HEK293 (cell line): Measurements from ENCODE around the gene ADGRD1.

Source experiments
- CTCF ChIA-PET: fragments of 350-600 bp; formaldehyde crosslinking; extraction: SDS; loops from one replicate; lab custom pipeline; 2021; ENCODE audit warnings: antibody characterized with exemption; lab: Yijun Ruan, JAX
- POLR2A ChIA-PET: fragments of 300-600 bp; formaldehyde crosslinking; extraction: SDS; loops from one replicate; lab custom pipeline; 2020; ENCODE audit warnings: antibody characterized with exemption, inconsistent platforms; lab: Yijun Ruan, JAX
- H3K27ac ChIP-seq: fragments of 200-500 bp; sonication (Bioruptor generic); 2 replicates; pipeline ENCODE4 v1.5.1; 2014; ENCODE audit warnings: low read depth, low read length, control low read depth, inconsistent platforms; ENCODE audit errors: extremely low read depth
- H3K36me3 ChIP-seq, 2 experiments: fragments of 200-500 bp in 1 of 2; sonication (Bioruptor generic) in 1 of 2; 1 replicate in 1 of 2; 2 replicates in 1 of 2; pipeline ENCODE4 v1.5.1; 2014 to 2017; ENCODE audit warnings: inconsistent platforms in 2 of 2, low read length in 2 of 2; ENCODE audit not compliant: control insufficient read depth in 2 of 2, insufficient read depth in 1 of 2
- H3K4me1 ChIP-seq: fragments of 200-500 bp; sonication (Bioruptor generic); 2 replicates; pipeline ENCODE4 v1.5.1; 2014; ENCODE audit warnings: mild to moderate bottlenecking, low read length, inconsistent platforms; ENCODE audit not compliant: control insufficient read depth, insufficient read depth
- H3K4me3 ChIP-seq: 2 replicates; pipeline ENCODE4 v1.5.1; 2011; ENCODE audit warnings: low read depth, mild to moderate bottlenecking, control low read depth, low read length, moderate library complexity
- H3K9me3 ChIP-seq: fragments of 200-500 bp; sonication (Bioruptor generic); 2 replicates; pipeline ENCODE4 v1.5.1; 2014; ENCODE audit warnings: low read depth, low read length, inconsistent platforms; ENCODE audit not compliant: control insufficient read depth, insufficient read depth
- EGR2 ChIP-seq: fragments of 450-650 bp; formaldehyde crosslinking; IDR thresholded peaks from 2 replicates; pipeline ENCODE4 v1.5.1; 2016; ENCODE audit warnings: low read depth, missing biosample characterization, missing genetic modification characterization
- GLIS1 ChIP-seq: fragments of 450-650 bp; formaldehyde crosslinking; IDR thresholded peaks from 2 replicates; pipeline ENCODE4 v1.5.1; 2016; ENCODE audit warnings: missing biosample characterization, missing genetic modification characterization
- GLIS2 ChIP-seq: fragments of 450-650 bp; formaldehyde crosslinking; IDR thresholded peaks from 2 replicates; pipeline ENCODE4 v1.5.1; 2016; ENCODE audit warnings: missing biosample characterization, missing genetic modification characterization
- HOXC10 ChIP-seq: sonication (generic); formaldehyde crosslinking; IDR thresholded peaks from 2 replicates; pipeline ENCODE4 v1.8.1; 2023; ENCODE audit warnings: mild to moderate bottlenecking, missing genetic modification reagents
- HOXD13 ChIP-seq: sonication (generic); formaldehyde crosslinking; IDR thresholded peaks from 2 replicates; pipeline ENCODE4 v1.8.0; 2022; ENCODE audit warnings: missing genetic modification reagents, borderline replicate concordance
- KLF16 ChIP-seq: fragments of 450-650 bp; formaldehyde crosslinking; IDR thresholded peaks from 2 replicates; pipeline ENCODE4 v1.5.1; 2017; ENCODE audit warnings: missing biosample characterization, missing genetic modification characterization
- MYNN ChIP-seq: fragments of 450-650 bp; formaldehyde crosslinking; IDR thresholded peaks from 2 replicates; pipeline ENCODE4 v1.5.1; 2016; ENCODE audit warnings: missing biosample characterization, missing genetic modification characterization, borderline replicate concordance
- PRDM10 ChIP-seq: fragments of 450-650 bp; formaldehyde crosslinking; IDR thresholded peaks from 2 replicates; pipeline ENCODE4 v1.5.1; 2016; ENCODE audit warnings: missing biosample characterization, missing genetic modification characterization
- SP2 ChIP-seq: fragments of 450-650 bp; formaldehyde crosslinking; IDR thresholded peaks from 2 replicates; pipeline ENCODE4 v1.5.1; 2016; ENCODE audit warnings: missing biosample characterization, missing genetic modification characterization
- WT1 ChIP-seq: fragments of 450-650 bp; formaldehyde crosslinking; IDR thresholded peaks from 2 replicates; pipeline ENCODE4 v1.5.1; 2016; ENCODE audit warnings: missing biosample characterization, missing genetic modification characterization
- ZFHX2 ChIP-seq: fragments of 450-650 bp; formaldehyde crosslinking; conservative IDR thresholded peaks from 2 replicates; pipeline ENCODE4 v1.5.1; 2016; ENCODE audit warnings: missing biosample characterization, missing genetic modification characterization
- ZNF121 ChIP-seq: fragments of 450-650 bp; formaldehyde crosslinking; IDR thresholded peaks from 2 replicates; pipeline ENCODE4 v1.5.1; 2016; ENCODE audit warnings: missing biosample characterization, missing genetic modification characterization
- ZNF138 ChIP-seq: fragments of 450-650 bp; formaldehyde crosslinking; IDR thresholded peaks from 2 replicates; pipeline ENCODE4 v1.5.1; 2016; ENCODE audit warnings: missing biosample characterization, missing genetic modification characterization, borderline replicate concordance
- ZNF148 ChIP-seq: fragments of 450-650 bp; formaldehyde crosslinking; IDR thresholded peaks from 2 replicates; pipeline ENCODE4 v1.5.0; 2017; ENCODE audit warnings: missing biosample characterization, missing genetic modification characterization, borderline replicate concordance
- ZNF157 ChIP-seq: fragments of 450-650 bp; formaldehyde crosslinking; IDR thresholded peaks from 2 replicates; pipeline ENCODE4 v1.5.1; 2016; ENCODE audit warnings: missing biosample characterization, missing genetic modification characterization
- ZNF175 ChIP-seq: fragments of 450-650 bp; formaldehyde crosslinking; IDR thresholded peaks from 2 replicates; pipeline ENCODE4 v1.5.1; 2016; ENCODE audit warnings: missing biosample characterization, missing genetic modification characterization
- ZNF350 ChIP-seq: fragments of 450-650 bp; formaldehyde crosslinking; IDR thresholded peaks from 2 replicates; pipeline ENCODE4 v1.5.0; 2017; ENCODE audit warnings: missing biosample characterization, mild to moderate bottlenecking, missing genetic modification characterization
- ZNF416 ChIP-seq: fragments of 450-650 bp; formaldehyde crosslinking; IDR thresholded peaks from 2 replicates; pipeline ENCODE4 v1.5.1; 2016; ENCODE audit warnings: missing biosample characterization, missing genetic modification characterization
- ZNF433 ChIP-seq: fragments of 450-650 bp; formaldehyde crosslinking; IDR thresholded peaks from 2 replicates; pipeline ENCODE4 v1.5.1; 2016; ENCODE audit warnings: missing biosample characterization, missing genetic modification characterization, low read depth
- ZNF548 ChIP-seq: fragments of 450-650 bp; formaldehyde crosslinking; IDR thresholded peaks from 2 replicates; pipeline ENCODE4 v1.5.1; 2016; ENCODE audit warnings: missing biosample characterization, missing genetic modification characterization
- ZNF561 ChIP-seq: fragments of 450-650 bp; IDR thresholded peaks from 2 replicates; pipeline ENCODE4 v1.5.1; 2018; ENCODE audit warnings: missing biosample characterization, missing genetic modification characterization, borderline replicate concordance
- ZNF610 ChIP-seq: fragments of 450-650 bp; formaldehyde crosslinking; IDR thresholded peaks from 2 replicates; pipeline ENCODE4 v1.5.1; 2016; ENCODE audit warnings: missing biosample characterization, missing genetic modification characterization, borderline replicate concordance
- ZNF623 ChIP-seq: fragments of 450-650 bp; formaldehyde crosslinking; IDR thresholded peaks from 2 replicates; pipeline ENCODE4 v1.5.1; 2016; ENCODE audit warnings: missing biosample characterization, missing genetic modification characterization
- ZNF626 ChIP-seq: fragments of 450-650 bp; sonication (Bioruptor Pico); formaldehyde crosslinking; IDR thresholded peaks from 2 replicates; pipeline ENCODE4 v1.5.1; 2018; ENCODE audit warnings: missing biosample characterization, missing genetic modification characterization, inconsistent platforms
- ZNF830 ChIP-seq: fragments of 450-650 bp; IDR thresholded peaks from 2 replicates; pipeline ENCODE4 v1.5.0; 2018; ENCODE audit warnings: missing biosample characterization, missing genetic modification characterization, low read depth, mild to moderate bottlenecking, moderate library complexity
- ZNF837 ChIP-seq: fragments of 450-650 bp; formaldehyde crosslinking; IDR thresholded peaks from 2 replicates; pipeline ENCODE4 v1.5.1; 2016; ENCODE audit warnings: missing biosample characterization, missing genetic modification characterization

The ADGRD1 gene

GRCh38 chr12:131063960-131064359 is 110.3 kb downstream of the ADGRD1 start:
- POLR2A ChIA-PET = no interaction called here

GRCh38 chr12:131065279-131065678 is 111.6 kb downstream of the ADGRD1 start:
- Histone ChIP-seq H3K9me3 (no peaks in the 10 kb centered on the region), H3K4me3 (no peak overlapping the region), H3K27ac (no peak overlapping the region), H3K4me1 (no peaks in the 10 kb centered on the region), H3K36me3 (no peaks in the 10 kb centered on the region)
- no peak for TF ChIP-seq PRDM10 (tag by site-specific recombination)
- no peak for TF ChIP-seq ZNF138 (tag by site-specific recombination)
- no peak for TF ChIP-seq HOXD13 (CRISPR knock-in tag)
- TF ChIP-seq ZNF350 (tag by site-specific recombination) = no peak
- TF ChIP-seq ZNF561 (tag by site-specific recombination) = no peak
- TF ChIP-seq ZNF837 (tag by site-specific recombination) = no peak
- TF ChIP-seq ZFHX2 (tag by site-specific recombination) = no peak
- TF ChIP-seq WT1 (tag by site-specific recombination) = no peak
- no peak for TF ChIP-seq ZNF121 (tag by site-specific recombination)
- TF ChIP-seq GLIS1 = no peak
- TF ChIP-seq, all 188 proteins: peak for 0
- CTCF ChIA-PET = no interaction called here
- POLR2A ChIA-PET = no interaction called here

More at GRCh38 chr12:131063960-131064359, 110.3 kb downstream of the ADGRD1 start:
- CTCF ChIA-PET = no interaction called here
- Histone ChIP-seq H3K9me3 (no peaks in the 10 kb centered on the region), H3K36me3 (no peaks in the 10 kb centered on the region)
- no peak for TF ChIP-seq ZNF175
- TF ChIP-seq ZNF416 (tag by site-specific recombination) = no peak
- no peak for TF ChIP-seq ZNF626 (tag by site-specific recombination)
- TF ChIP-seq ZNF548 (tag by site-specific recombination) = no peak
- TF ChIP-seq ZNF610 (tag by site-specific recombination) = no peak
- no peak for TF ChIP-seq HOXC10 (CRISPR knock-in tag)
- TF ChIP-seq KLF16 (tag by site-specific recombination) = no peak
- TF ChIP-seq ZNF157 (tag by site-specific recombination) = no peak
- TF ChIP-seq ZNF433 (tag by site-specific recombination) = no peak
- no peak for TF ChIP-seq EGR2 (tag by site-specific recombination)
- TF ChIP-seq ZNF623 (tag by site-specific recombination) = no peak
- TF ChIP-seq SP2 = no peak
- TF ChIP-seq ZNF830 = no peak
- TF ChIP-seq GLIS2 (tag by site-specific recombination) = no peak
- TF ChIP-seq ZNF148 (tag by site-specific recombination) = no peak
- no peak for TF ChIP-seq MYNN (tag by site-specific recombination)
- TF ChIP-seq, all 188 proteins: peak for 0
- Histone ChIP-seq H3K4me3 (no peak overlapping the region), H3K4me1 (no peaks in the 10 kb centered on the region), H3K27ac (no peak overlapping the region)
